HepG2 (cell line): ENCODE measurements around the gene STXBP5L. TPM values are rescaled to one million over a fixed set of nuclear protein-coding genes. Genes with fewer than 3 reads are reported as not detected.

Source experiments
- ATAC-seq: fragments of 200-7000 bp; cut with Tn5 transposase; 3 replicates; pipeline ENCODE4 v1.9.1; 2020; ENCODE audit warnings: mild to moderate bottlenecking, moderate library complexity
- BruUV-seq: library from RNA; stranded (reverse); fragments of 400-500 nt; replicated peaks from 2 replicates; lab custom pipeline; 2021; lab: Mats Ljungman, UMichigan
- CTCF ChIA-PET: fragments of 300-600 bp; formaldehyde crosslinking; extraction: SDS; loops from one replicate; lab custom pipeline; 2021; ENCODE audit warnings: low total read pairs, inconsistent platforms, low intra/inter-chr PET ratio; lab: Yijun Ruan, JAX
- POLR2A ChIA-PET: fragments of 350-600 bp; sonication (Branson Sonifier 250); formaldehyde crosslinking; loops from one replicate; lab custom pipeline; 2020; ENCODE audit warnings: antibody characterized with exemption, inconsistent platforms; lab: Yijun Ruan, JAX
- DNase-seq: peaks from one replicate; pipeline ENCODE4 v3.0.0-alpha.2; 2015; ENCODE audit warnings: low spot score
- FAIRE-seq: peaks from 3 replicates; lab custom pipeline; 2011; peaks lifted over from hg19 to GRCh38; lab: Jason Lieb, UNC
- H2AFZ ChIP-seq: one replicate; pipeline ENCODE4 v1.6.1; 2011; ENCODE audit warnings: low read length, inconsistent platforms
- H3K27ac ChIP-seq: fragments of 300-600 bp; 3 replicates; pipeline ENCODE4 v1.8.0; 2011; ENCODE audit warnings: mixed run types, mild to moderate bottlenecking, mixed read lengths, low read length, inconsistent platforms; ENCODE audit not compliant: insufficient read depth; ENCODE audit errors: extremely low read length
- H3K27me3 ChIP-seq, 2 experiments: fragments of 200-600 bp in 1 of 2; 2 replicates in 1 of 2; 3 replicates in 1 of 2; pipeline versions ENCODE4 v1.6.0 to v1.8.0; 2011; ENCODE audit warnings: low read length in 2 of 2, mild to moderate bottlenecking in 2 of 2, moderate library complexity in 2 of 2, inconsistent platforms in 1 of 2; ENCODE audit not compliant: insufficient read depth in 2 of 2, control insufficient read depth in 1 of 2
- H3K36me3 ChIP-seq, 2 experiments: fragments of 200-600 bp in 1 of 2; replicated peaks in 1 of 2; 2 replicates in 1 of 2; 3 replicates in 1 of 2; pipeline versions ENCODE4 v1.5.1 to v1.8.0; 2011; ENCODE audit warnings: low read length in 2 of 2, inconsistent platforms in 1 of 2; ENCODE audit not compliant: insufficient read depth in 2 of 2, control insufficient read depth in 1 of 2
- H3K4me1 ChIP-seq: 2 replicates; pipeline ENCODE4 v1.5.1; 2012; ENCODE audit warnings: low read length, inconsistent platforms; ENCODE audit not compliant: insufficient read depth
- H3K4me2 ChIP-seq: 2 replicates; pipeline ENCODE4 v1.6.0; 2011; ENCODE audit warnings: low read depth, low read length, inconsistent platforms
- H3K4me3 ChIP-seq, 3 experiments: fragments of 200-600 bp in 1 of 3; sonication (generic), shearing (Covaris generic) in 1 of 3; replicated peaks in 1 of 3; 2 replicates each; pipeline ENCODE4 v1.5.1; 2011 to 2016; ENCODE audit warnings: low read length in 3 of 3, inconsistent platforms in 2 of 3, low read depth in 2 of 3, mild to moderate bottlenecking in 2 of 3, control low read depth in 1 of 3, mixed read lengths in 1 of 3; ENCODE audit not compliant: insufficient read depth in 1 of 3
- H3K79me2 ChIP-seq: one replicate; pipeline ENCODE4 v1.6.1; 2011; ENCODE audit warnings: low read length, inconsistent platforms; ENCODE audit not compliant: insufficient read depth
- H3K9ac ChIP-seq: 2 replicates; pipeline ENCODE4 v1.6.0; 2011; ENCODE audit warnings: mild to moderate bottlenecking, low read depth, low read length, inconsistent platforms; ENCODE audit not compliant: insufficient read depth
- H3K9me3 ChIP-seq: 2 replicates; pipeline ENCODE4 v1.5.1; 2012; ENCODE audit warnings: mild to moderate bottlenecking, low read length
- H4K20me1 ChIP-seq: 2 replicates; pipeline ENCODE4 v1.6.0; 2011; ENCODE audit warnings: inconsistent platforms, mild to moderate bottlenecking, low read length, moderate library complexity; ENCODE audit not compliant: insufficient read depth
- MAFF ChIP-seq: IDR thresholded peaks from 2 replicates; pipeline ENCODE4 v1.6.1; 2011; ENCODE audit warnings: low read depth, low read length, improper control_type of control experiment
- MAFK ChIP-seq, 2 experiments: IDR thresholded peaks in 1 of 2; conservative IDR thresholded peaks in 1 of 2; 2 replicates each; pipeline ENCODE4 v1.6.1; 2011; ENCODE audit warnings: improper control_type of control experiment in 2 of 2, low read length in 2 of 2
- TFDP1 ChIP-seq: IDR thresholded peaks from 2 replicates; pipeline ENCODE4 v1.6.1; 2016; ENCODE audit warnings: missing compliant biosample characterization, missing genetic modification reagents, borderline replicate concordance
- THRA ChIP-seq: sonication (generic); formaldehyde crosslinking; IDR thresholded peaks from 2 replicates; pipeline ENCODE4 v1.4.0; 2020; ENCODE audit warnings: missing genetic modification reagents, borderline replicate concordance
- ZFP1 ChIP-seq: IDR thresholded peaks from 2 replicates; pipeline ENCODE4 v1.6.1; 2016
- ZFP62 ChIP-seq: sonication (generic); formaldehyde crosslinking; IDR thresholded peaks from 2 replicates; pipeline ENCODE4 v1.4.0; 2020; ENCODE audit warnings: missing genetic modification reagents
- ZNF362 ChIP-seq: sonication (generic); formaldehyde crosslinking; IDR thresholded peaks from 2 replicates; pipeline ENCODE4 v1.4.0; 2020; ENCODE audit warnings: missing genetic modification reagents, mild to moderate bottlenecking, borderline replicate concordance
- WGBS: methylation state at CpG from one replicate; pipeline ENCODE4 v1.1.6; 2017; ENCODE audit warnings: low lambda C conversion rate; 5-methylcytosine and 5-hydroxymethylcytosine counted together
- in situ Hi-C: cut with HindIII; loops from 2 replicates; pipeline ENCODE4 v1.10.0; 2017; ENCODE audit warnings: low pct_unique_long_range_greater_than_20kb; ENCODE audit not compliant: extremely low pct_ligation_motif_present
- intact Hi-C: fragments of 100-400 bp; cut with micrococcal nuclease; formaldehyde crosslinking; loops from one replicate; pipeline ENCODE4 v1.10.0; 2022; ENCODE audit not compliant: unreplicated experiment
- polyA plus RNA-seq, 8 experiments: library from polyadenylated mRNA; depleted of rRNA in 3 of 8; stranded (reverse) in 7 of 8; unstranded in 1 of 8; fragments of >200 nt; fragmentation: Illumina TruSeq in 4 of 8; extraction: Trizol in 4 of 8; gene quantifications; 2 replicates each; pipeline versions ENCODE4 v1.2.1 to v1.2.3, GENCODE V29; 2011 to 2016; ENCODE audit warnings: low read depth in 4 of 8, missing spikeins in 1 of 8, mixed read lengths in 1 of 8; ENCODE audit not compliant: insufficient read depth in 1 of 8
- total RNA-seq, 5 experiments: library from RNA; depleted of rRNA; stranded (reverse); fragments of >200 nt; fragmentation: Illumina TruSeq; extraction: Trizol; gene quantifications; 2 replicates each; pipeline ENCODE4 v1.2.3, GENCODE V29; 2016; ENCODE audit warnings: low read depth in 1 of 5

STXBP5L gene
- total and polyA plus RNA-seq, 2 of the 13 experiments (the other 11 are each of a cell fraction or from before 2014, with no cell fraction given) = not detected

GRCh38 chr3:120988994-120989393 is 81.0 kb downstream of the STXBP5L start:
- TF ChIP-seq ZFP1 = no peak
- TF ChIP-seq TFDP1 (CRISPR knock-in tag) = no peak
- TF ChIP-seq MAFF = peak; percentile 68
- TF ChIP-seq ZFP62 (CRISPR knock-in tag) = no peak
- TF ChIP-seq ZNF362 (CRISPR knock-in tag) = no peak
- TF ChIP-seq THRA = no peak
- peak; percentile 68 to 87 for TF ChIP-seq MAFK (conservative IDR thresholded peaks at IDR 0.05 in 1 of 2, IDR thresholded peaks at IDR 0.05 in 1 of 2; ENCODE audit: low read length in 2 of 2)
- TF ChIP-seq, all 625 proteins: peak for 2
- Histone ChIP-seq H3K4me3 (no peak overlapping the region), H3K27ac (no peak overlapping the region), H4K20me1 (no peaks in the 10 kb centered on the region), H3K27me3 (no peaks in the 10 kb centered on the region), H3K79me2 (no peaks in the 10 kb centered on the region), H3K36me3 (no peaks in the 10 kb centered on the region), H3K4me1 (no peaks in the 10 kb centered on the region), H3K9ac (no peak overlapping the region), H2AFZ (no peak overlapping the region), H3K4me2 (no peak overlapping the region), H3K9me3 (no peaks in the 10 kb centered on the region)
- WGBS = under 1% methylated on average over 4 of the region's 4 CpGs
- POLR2A ChIA-PET = no interaction called here
- FAIRE-seq (no peak), ATAC-seq (no peak), DNase-seq (no peak)
- intact Hi-C loops (no loop called here), in situ Hi-C loops (no loop called here)
- BruUV-seq = no TSS peak
- CTCF ChIA-PET = no interaction called here
